Esophagus mucosa (tissue), 1 donor: ENCODE data around the gene KIAA1191. TPM values are rescaled to one million over a fixed set of nuclear protein-coding genes. Genes with fewer than 3 reads are reported as not detected.

ENCODE experiments used
- ATAC-seq: fragments of 200-7000 bp; cut with Tn5 transposase; one replicate; pipeline ENCODE4 v1.9.1; 2020
- total RNA-seq: library from RNA; stranded (reverse); gene quantifications from one replicate; pipeline ENCODE4 v1.2.4, GENCODE V29; 2023
- donor health status: DM: yes; HTN: yes; CAD: no.

KIAA1191 gene
- total RNA-seq, 1 donor from 2014 or later: 58.8 TPM

GRCh38 chr5:176365351-176366231 is 4.0 kb upstream of the KIAA1191 start, which contains the start of gene ARL10:
Gene ARL10 (plus strand): TSS chr5:176365487. CDS start chr5:176365564, 77 bp downstream.
- ATAC-seq: peak; percentile 44

GRCh38 chr5:176364765-176365350 is 3.3 kb upstream of the KIAA1191 start:
- ATAC-seq: no peak

- ATAC-seq: no peak
These were observed 598 bp upstream of the KIAA1191 start for GRCh38 chr5:176362233-176362490.

GRCh38 chr5:176360894-176361436 is 599 bp downstream of the KIAA1191 start:
- peak; percentile 3 for ATAC-seq

GRCh38 chr5:176359658-176360057 is 1.9 kb downstream of the KIAA1191 start:
- no peak for ATAC-seq

GRCh38 chr5:176356179-176356566 is 5.4 kb downstream of the KIAA1191 start:
- no peak for ATAC-seq

GRCh38 chr5:176355400-176356178 is 6.0 kb downstream of the KIAA1191 start:
- ATAC-seq: peak; percentile 48

GRCh38 chr5:176353533-176353932 is 8.0 kb downstream of the KIAA1191 start:
- no peak for ATAC-seq

GRCh38 chr5:176352116-176352878 is 9.3 kb downstream of the KIAA1191 start:
- ATAC-seq: no peak

GRCh38 chr5:176350416-176350815 is 11.1 kb downstream of the KIAA1191 start:
- ATAC-seq: no peak

GRCh38 chr5:176342766-176343458 is 18.7 kb downstream of the KIAA1191 start:
- no peak for ATAC-seq

- ATAC-seq: no peak
These were observed 19.4 kb downstream of the KIAA1191 start for GRCh38 chr5:176342158-176342483.

- ATAC-seq: no peak
These were observed 20.0 kb downstream of the KIAA1191 start for GRCh38 chr5:176341325-176342157.

- no peak for ATAC-seq
These were observed 22.3 kb downstream of the KIAA1191 start for GRCh38 chr5:176339304-176339703.

GRCh38 chr5:176337913-176338312 is 23.7 kb downstream of the KIAA1191 start:
- ATAC-seq: no peak

- peak; percentile 31 for ATAC-seq
These were observed 27.4 kb downstream of the KIAA1191 start for GRCh38 chr5:176334031-176334770.

GRCh38 chr5:176320577-176320976 is 41.0 kb downstream of the KIAA1191 start:
- ATAC-seq: no peak

GRCh38 chr5:176319827-176320554 is 41.6 kb downstream of the KIAA1191 start:
- ATAC-seq: no peak
